GM19193 (cell line): ENCODE results near the gene FAM234A.

Source experiments
- POLR2A ChIP-seq: IDR thresholded peaks from 4 replicates; pipeline ENCODE4 v1.6.1; 2011; ENCODE audit not compliant: insufficient read depth, insufficient read length; ENCODE audit errors: extremely low read depth

FAM234A gene

DNA sequence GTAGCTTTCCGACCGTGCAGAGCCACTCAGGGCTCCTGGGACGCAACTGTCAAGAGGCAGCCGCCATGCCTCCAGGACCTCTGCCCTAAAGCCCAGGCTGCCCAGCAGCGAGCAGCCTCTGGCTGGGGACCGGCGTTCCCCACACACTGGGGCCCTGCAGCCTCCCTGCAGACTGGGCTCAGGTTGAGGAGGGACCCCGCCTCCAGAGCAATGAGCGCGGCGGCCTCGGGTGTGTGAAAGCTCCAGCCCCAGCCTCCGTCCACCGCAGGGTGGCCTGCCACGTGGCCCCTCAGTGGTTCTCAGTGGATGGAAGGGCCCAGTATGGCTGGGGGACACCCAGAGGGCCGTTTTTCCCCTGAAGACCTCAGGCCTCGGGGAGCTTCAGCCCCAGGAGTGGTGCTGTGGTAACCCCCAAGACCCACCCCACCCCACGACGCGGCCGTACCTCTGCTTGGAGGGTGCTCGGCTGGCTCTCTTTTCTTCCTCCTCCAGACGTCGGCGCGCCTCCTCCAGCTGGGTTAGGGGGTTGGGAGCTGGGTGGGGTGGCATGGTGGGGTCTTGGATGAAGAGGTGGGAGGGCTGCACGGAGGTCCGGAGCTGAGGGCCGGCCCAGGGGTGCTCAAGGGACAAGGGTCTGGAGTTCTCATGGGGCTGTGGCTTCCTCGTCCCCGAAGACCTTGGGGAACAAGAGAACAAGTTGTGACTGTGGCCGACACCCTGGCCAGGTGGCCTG lies 58.6 kb downstream of the FAM234A start:
- no peak for TF ChIP-seq POLR2A

DNA sequence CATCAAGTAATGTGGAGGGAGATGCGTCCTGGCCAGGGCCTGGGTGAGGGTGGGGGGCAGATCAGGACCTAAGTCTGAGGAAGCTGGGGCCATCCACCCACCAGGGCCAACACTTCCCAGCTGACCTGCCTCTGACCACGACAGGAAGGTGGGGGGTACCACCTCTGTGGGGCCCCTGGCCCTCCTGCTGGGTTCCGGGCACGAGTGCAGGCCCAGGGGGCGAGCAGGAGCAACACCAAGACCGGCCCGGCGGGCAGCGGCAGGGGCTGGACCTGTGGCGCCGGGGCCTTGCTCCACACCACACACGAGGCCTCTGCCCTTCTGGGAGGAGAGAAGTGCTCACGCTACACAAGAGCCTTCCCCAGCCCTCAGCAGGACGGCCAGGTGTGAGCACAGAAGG lies 61.7 kb downstream of the FAM234A start:
- TF ChIP-seq POLR2A = no peak

DNA sequence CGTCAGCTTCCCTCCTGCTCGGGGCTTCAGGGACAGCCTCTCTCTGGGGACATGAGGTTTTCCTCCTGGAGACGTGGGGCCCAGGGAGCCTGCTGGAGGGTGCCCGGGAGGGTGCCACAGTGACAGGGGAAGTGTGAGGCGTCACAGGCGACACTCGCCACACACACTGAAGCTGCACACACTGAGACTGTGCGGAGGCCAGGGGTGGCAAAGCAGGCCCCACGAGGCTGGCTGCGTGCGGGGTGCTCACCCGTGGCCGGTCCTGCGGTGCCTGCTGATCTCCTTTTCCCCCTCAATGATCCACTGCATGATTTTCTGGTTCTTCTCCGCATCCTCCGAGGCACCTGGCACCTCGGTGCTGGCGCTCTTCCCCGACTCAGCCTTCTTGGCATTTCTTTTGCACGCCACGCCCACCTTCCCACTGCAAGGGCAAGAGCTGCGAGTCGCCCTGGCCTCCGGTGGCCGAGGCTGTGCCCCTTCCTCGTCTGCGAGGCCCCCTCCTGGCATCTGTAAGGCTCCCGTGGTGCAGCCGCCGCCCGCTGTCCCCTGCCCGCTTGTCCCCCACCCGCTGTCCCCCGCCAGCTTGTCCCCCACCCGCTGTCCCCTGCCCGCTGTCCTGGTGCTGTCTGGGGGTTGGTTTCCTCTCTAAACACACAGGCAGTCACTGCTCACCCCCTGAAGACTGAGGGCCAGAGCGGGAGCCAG lies 62.3 kb downstream of the FAM234A start:
- no peak for TF ChIP-seq POLR2A

DNA sequence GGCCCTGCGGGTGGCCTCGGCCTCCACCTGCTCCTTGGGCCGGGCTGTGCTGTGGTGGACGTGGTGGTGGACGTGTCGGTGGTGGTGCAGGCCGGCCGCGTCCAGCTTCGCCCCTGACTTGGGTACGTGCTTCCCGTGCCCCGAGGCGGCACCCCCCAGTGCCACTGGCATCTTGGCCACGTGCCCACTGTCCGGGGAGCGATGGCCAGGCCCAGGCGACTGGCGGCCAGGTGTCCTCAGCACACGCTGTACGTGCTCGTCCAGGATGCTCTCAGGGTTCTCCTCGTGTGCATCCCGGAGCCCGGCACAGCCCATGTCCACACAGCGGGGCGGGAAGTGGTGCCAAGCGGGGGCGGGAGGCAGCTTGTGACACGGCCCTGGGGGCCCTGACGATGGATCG lies 63.2 kb downstream of the FAM234A start:
- no peak for TF ChIP-seq POLR2A

DNA sequence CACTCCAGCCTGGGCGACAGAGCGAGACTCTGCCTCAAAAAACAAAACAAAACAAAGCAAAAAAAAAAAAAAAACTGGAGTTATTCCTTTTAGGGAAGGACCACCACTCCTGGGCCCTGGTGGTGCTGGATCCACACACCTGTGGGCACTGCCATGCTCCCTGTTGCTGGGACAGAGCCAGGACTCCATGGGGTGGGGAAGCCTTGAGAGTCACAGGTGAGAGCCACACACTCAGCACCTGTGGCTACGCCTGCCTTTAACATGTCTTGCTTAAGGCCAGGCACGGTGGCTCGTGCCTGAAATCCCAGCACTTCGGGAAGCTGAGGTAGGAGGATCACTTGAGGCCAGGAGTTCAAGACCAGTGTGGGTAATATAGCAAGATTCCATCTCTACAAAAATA lies 66.6 kb downstream of the FAM234A start:
- no peak for TF ChIP-seq POLR2A

DNA sequence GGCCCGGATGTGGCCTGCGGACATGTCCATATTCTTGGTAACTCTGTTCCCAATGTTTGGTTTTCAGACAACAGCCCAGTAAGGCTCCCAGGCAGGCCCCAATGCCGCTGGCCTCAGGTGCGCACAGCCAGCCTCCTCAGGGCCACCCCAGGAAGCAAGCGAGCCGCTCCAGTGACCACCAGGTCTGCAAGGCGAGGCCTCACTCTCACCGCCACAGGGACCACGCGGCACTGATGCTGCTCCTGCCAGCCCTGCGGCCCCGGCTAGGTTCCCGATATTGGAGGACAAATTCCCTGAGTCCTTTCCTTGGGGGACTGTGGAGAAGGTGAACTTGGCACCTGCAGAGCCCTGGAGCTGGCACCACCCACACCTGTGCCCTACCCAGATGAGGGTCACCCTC lies 67.3 kb downstream of the FAM234A start:
- TF ChIP-seq POLR2A = no peak

DNA sequence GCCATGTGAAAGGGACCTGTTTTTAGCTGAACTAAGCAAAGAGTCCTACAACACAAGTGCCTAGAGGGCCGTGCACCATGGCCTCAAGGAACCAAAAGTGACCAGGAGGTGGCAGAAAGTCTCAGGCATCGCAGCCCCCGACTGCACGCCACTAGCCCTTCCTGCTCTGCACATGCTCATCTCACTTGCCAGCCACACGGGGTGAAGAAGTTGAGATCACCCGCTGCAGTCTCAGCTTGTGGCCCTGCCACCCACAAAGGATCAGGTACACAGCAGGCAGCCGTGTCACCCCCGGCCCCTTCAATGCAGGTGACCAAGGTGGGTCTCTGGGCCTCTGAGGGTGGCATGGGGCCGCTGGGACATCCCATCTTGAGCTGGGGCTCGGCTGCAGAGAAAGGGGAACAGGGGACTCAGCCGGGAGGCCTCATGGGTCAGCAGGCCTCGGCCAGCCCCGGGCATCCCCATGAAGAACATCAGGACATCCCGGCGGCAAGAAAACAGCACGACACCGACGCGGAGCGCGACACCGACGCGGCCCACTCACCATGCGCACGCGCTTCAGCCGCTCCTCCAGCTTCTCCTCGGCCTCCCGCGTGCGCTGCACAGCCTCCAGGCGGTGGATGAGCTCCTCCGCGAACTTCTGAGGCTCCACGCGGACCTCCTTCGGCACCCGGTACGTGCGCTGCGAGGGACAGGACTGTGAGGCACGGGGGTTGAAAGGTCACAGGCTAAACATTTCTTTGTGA lies 69.3 kb downstream of the FAM234A start:
- no peak for TF ChIP-seq POLR2A

DNA sequence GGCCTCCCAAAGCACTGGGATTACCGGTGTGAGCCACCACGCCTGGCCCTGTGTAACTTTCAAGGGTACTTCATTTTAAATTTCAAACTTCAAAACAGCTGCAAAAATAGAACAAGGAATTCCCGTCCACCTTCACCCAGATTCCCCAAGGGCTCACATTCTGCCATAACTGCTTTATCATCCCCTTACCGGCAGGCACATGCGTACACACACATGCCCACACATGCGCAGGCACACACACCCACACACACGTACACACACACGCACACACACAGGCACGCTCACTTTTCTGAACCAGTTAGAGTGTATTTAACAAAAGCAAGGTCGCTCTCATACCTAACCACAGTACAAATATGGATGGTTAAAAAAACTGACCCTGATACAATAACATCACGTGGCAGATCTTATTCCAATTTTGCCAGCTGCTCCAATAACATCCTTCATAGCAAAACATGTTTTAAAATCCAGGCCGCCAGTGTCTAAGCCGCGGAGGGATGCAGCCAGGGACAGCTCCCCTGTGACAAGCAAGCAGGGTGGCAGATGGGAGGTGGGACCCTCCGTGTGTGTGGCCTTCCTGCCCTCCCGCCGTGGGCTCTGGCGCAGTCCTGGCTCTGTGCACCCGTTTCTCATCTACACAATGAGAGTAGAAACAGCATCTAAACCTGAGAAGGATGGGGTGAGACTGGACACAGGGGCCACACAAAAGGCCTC lies 71.5 kb downstream of the FAM234A start:
- TF ChIP-seq POLR2A = no peak

DNA sequence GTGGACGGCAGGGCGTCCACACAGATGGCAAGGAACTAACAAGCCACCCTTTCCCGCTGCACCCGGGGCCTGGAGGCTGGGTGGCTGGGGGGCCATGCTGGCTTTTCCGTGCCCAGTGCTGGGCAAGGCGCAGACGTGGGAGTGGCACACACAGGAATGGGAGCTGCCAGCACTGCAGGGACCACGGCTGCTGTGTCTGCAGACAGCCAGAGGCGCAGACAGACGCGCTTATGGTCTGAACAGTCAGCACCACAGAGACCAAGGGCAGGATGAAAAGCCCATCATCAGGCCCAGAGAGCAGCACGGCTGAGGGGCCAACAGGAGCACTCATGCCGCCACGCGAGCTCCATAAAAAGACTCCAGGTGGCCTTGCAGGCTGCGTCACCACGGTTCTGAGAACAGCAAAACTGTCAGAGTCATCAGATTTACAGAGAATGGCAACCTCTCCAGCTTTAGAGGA lies 72.3 kb downstream of the FAM234A start:
- TF ChIP-seq POLR2A = no peak

DNA sequence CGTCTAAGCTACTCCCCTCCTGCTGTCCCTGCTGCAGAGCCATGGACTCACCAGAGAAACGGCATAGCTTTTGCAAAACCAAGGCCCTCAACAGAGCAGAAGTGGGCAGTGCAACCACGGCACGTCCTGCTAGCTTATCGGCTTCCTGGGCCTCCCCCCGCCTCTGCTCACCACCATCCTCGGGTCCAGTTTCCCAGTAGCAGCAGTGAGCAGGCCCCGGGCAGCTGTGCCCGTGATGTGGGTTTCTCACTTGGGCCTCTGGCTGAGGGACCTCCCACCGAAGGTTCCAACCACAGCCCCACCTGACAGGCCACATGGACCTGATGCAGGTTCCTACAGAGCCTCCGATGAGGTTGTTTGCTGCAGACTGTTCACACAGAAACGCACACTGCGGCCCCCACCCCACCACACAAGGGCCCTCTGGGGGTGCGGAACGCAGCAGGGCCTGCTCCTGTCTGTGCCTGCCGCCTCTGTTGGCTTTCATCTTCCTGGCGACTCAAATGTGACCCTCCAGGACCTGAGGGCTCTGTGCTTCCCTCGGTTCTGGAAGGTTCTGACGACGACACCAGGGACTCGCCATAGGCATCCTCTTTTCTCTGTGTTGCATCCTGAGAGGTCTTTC lies 73.2 kb downstream of the FAM234A start:
- TF ChIP-seq POLR2A = no peak

DNA sequence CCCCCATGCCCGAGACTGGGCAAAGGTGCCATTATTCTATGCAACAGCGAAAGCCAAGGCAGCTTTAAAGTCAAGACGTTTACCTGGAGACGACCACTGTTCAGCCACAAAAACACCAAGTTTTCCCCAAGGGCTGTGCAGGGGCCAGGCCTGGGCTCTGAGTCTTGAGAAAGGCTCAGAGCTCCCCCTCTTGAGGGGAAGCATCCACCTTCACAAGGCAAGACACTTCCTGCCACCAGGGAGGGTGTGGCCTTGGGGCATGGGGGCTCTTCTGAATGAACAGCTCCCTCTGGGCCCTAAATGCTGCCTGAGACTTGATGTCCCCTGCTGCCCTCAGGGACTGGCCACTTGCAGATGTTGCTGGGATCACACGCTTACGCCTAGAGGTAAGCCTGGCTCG lies 74.9 kb downstream of the FAM234A start:
- no peak for TF ChIP-seq POLR2A

DNA sequence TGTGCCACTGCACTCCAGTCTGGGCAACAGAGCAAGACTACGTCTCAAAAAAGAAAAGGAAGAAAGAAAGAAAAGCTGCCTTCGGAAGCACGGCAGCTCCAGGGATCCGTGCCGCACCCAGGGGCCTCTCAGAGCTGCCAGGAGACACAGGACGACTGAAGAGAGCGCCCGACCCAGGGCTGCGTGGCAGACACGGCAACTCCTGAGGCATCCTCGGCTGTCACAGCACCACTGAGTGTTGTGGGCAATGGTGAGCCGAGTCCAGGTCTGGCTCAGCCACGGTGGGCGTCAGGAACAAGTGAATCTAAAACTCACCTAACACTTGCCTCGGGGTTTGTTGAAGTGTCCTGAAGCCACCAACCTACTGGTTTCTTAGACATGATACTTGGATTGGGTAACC lies 77.1 kb downstream of the FAM234A start:
- no peak for TF ChIP-seq POLR2A

DNA sequence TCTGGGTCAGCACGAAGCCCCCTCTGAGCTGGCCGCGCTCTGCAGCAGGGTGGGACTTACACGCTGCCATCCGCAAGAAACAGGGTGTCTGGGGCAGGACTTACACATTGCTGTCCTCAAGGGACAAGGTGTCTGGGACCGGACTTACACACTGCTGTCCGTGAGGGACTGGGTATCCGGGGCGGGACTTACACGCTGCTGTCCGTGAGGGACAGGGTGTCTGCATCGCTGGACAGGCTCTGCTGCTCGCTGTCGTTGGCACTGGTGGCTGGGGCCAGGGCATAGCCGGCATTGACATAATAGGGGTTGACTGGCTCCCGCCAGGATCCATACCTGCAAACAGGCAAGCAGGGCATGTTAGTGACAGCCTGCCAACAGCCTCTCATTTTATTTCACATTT lies 79.7 kb downstream of the FAM234A start:
- TF ChIP-seq POLR2A = no peak

DNA sequence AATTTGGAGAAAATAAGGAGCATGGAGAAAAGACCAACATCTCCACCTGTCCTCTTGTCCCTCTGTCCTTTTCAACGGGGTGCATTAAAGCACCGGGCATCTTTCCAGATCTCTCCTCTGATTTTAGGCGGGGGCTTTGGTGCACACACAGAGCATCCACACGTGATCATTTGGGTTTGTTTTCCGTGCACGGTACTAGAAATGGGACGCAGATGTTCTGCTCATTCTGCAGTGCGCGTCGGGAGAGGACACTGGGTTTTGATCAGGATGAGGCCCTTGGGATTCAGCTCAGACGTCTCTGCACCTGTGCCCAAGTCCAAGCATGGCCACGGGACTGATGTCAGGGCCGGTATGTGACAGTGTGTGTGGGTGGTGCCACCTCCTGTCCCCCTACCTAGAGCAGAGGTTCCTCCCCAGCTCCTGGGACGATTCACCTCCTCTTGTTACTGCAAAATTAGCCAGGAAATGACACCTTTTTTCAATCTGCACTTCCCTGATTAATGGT lies 80.2 kb downstream of the FAM234A start:
- TF ChIP-seq POLR2A = no peak
